Right lobe of liver (tissue), 6 donors: ENCODE measurements around the gene MRPL14. TPM values are rescaled to one million over a fixed set of nuclear protein-coding genes. Genes with fewer than 3 reads are reported as not detected.
A peak's percentile ranks its signal among the peaks of the same experiment; 100 is the strongest.

ENCODE experiments used
- ATAC-seq, 4 donors: fragments of 200-7000 bp; cut with Tn5 transposase; one replicate each; pipeline ENCODE4 v1.9.1; 2020; ENCODE audit warnings: mild to moderate bottlenecking in 4 of 4, moderate library complexity in 4 of 4
- DNase-seq, 3 donors: peaks; one replicate each; pipeline ENCODE4 v3.0.0-alpha.2; 2020
- H3K27ac ChIP-seq, 3 donors: fragments of 200-600 bp; one replicate each; pipeline ENCODE4 v1.8.0; 2022
- H3K27me3 ChIP-seq, 2 donors: fragments of 200-600 bp; one replicate each; pipeline ENCODE4 v1.8.0; 2022
- H3K36me3 ChIP-seq, 4 donors: fragments of 200-600 bp; sonication (generic) in 1 of 4; one replicate each; pipeline versions ENCODE4 v1.5.1 to v1.8.0; 2017 to 2022; ENCODE audit warnings: control low read depth in 1 of 4
- H3K4me1 ChIP-seq, 4 donors: fragments of 200-600 bp; sonication (generic) in 1 of 4; one replicate each; pipeline versions ENCODE4 v1.5.1 to v1.8.0; 2017 to 2022; ENCODE audit warnings: control low read depth in 1 of 4
- H3K4me3 ChIP-seq, 3 donors: fragments of 200-600 bp; one replicate each; pipeline ENCODE4 v1.8.0; 2022
- H3K9me3 ChIP-seq, 4 donors: fragments of 200-600 bp; sonication (generic) in 1 of 4; one replicate each; pipeline versions ENCODE4 v1.5.1 to v1.8.0; 2017 to 2022; ENCODE audit warnings: control low read depth in 1 of 4
- POLR2A ChIP-seq: fragments of 450-650 bp; IDR thresholded peaks from one replicate; pipeline ENCODE4 v1.6.1; 2017; ENCODE audit warnings: antibody characterized with exemption, mild to moderate bottlenecking
- WGBS: methylation state at CpG from one replicate; pipeline ENCODE4 v1.1.6; 2018; ENCODE audit warnings: low coverage, low lambda C conversion rate; ENCODE audit not compliant: insufficient coverage; ENCODE audit errors: missing lambda C conversion rate; 5-methylcytosine and 5-hydroxymethylcytosine counted together
- intact Hi-C, 2 donors: fragments of 100-400 bp; cut with DNase I; formaldehyde crosslinking; loops; one replicate each; pipeline versions ENCODE4 v1.11.2 to v1.14.1; 2022
- total RNA-seq, 6 experiments: library from RNA; depleted of rRNA in 2 of 6; stranded (reverse); fragments of >200 nt in 2 of 6; fragmentation: NEBNext Ultra II Directional in 3 of 6; extraction: Animal tissue kit (Norgen Biotek cat#: 25700) in 3 of 6; gene quantifications; one replicate each; pipeline versions ENCODE4 v1.1.0 to v1.2.4, GENCODE V29; 2016 to 2023
- TF ChIP-seq, protein P1 (sequence below), 4 donors: fragments of 200-600 bp in 3 of 4; fragments of 450-650 bp in 1 of 4; IDR thresholded peaks; one replicate each; pipeline versions ENCODE4 v1.5.1 to v1.8.0; 2016 to 2022; ENCODE audit warnings: antibody characterized with exemption in 4 of 4, mild to moderate bottlenecking in 2 of 4
- donor health status: DM: no; HTN: yes; CAD: no.
- donor health status: DM: no; HTN: no; CAD: no.
- donor health status: DM: no; HTN: no; CAD: no.
- donor health status: DM: no; HTN: yes; CAD: no.
- donor health status: DM: no; HTN: yes; CAD: no.

The MRPL14 gene
- total RNA-seq, 6 experiments from 2014 or later = 26.5 to 70.0 (median 35.4) TPM

DNA sequence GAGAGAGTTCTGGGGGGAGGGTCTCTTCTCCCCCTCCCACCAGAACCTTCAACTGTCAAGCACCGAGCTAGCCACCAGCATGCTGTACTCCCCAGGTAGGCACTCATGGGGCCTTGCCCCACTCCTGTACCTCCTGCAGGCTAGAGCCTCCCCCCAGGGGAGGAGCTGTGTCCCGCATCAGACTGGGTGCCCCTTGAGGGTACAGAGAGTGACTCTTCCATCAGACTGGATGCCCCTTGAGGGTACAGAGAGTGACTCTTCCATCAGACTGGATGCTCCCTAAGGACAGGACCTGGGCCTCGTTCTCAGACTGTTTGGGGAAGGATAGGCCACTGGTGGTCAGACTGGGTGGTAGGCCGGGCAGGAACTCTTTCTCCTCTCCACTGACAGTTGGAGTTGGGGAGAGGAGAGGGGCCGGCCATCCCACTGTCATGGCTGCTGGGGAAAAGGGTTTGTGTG, 31.5 kb upstream of the MRPL14 start, which contains the start of gene CAPN11:
Gene CAPN11, plus strand, starts transcription at position 51 of the 459 bp plus-strand sequence. Its CDS starts 29 bp downstream, at position 80.
- intact Hi-C loops = loop anchor here in 1 of 2 donors (10.0 kb wide), 1 partner anchor 54 kb away; no protein-coding TSS in a partner anchor
- no peak for ATAC-seq

DNA sequence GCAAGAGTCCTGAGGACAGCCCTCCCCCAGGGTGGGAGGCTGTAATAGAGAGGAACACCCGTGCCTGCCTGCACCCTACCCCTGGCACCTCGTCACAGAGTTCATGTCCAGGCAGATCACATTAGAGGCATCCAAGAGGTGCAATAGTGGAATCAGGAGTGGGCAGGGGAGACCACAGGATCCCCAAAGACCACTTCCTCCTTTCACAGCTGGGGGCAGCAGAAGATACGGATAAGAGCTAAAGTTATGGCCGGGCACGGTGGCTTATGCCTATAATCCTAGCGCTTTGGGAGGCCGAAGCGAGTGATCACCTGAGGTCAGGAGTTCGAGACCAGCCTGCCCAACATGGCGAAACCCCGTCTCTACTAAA, 29.9 kb upstream of the MRPL14 start:
- H3K27ac ChIP-seq = no peak overlapping the region
- ATAC-seq (peak in 2 of 4 donors; percentile 5 to 7), DNase-seq (no peak)
- whole genome bisulfite sequencing = 82% methylated on average over 9 of the region's 11 CpGs
- no peaks in the 10 kb centered on the region for H3K27me3 ChIP-seq
- intact Hi-C loops = loop anchor here in 1 of 2 donors (10.0 kb wide), 1 partner anchor 52 kb away; no protein-coding TSS in a partner anchor
- TF ChIP-seq, protein P1, sequence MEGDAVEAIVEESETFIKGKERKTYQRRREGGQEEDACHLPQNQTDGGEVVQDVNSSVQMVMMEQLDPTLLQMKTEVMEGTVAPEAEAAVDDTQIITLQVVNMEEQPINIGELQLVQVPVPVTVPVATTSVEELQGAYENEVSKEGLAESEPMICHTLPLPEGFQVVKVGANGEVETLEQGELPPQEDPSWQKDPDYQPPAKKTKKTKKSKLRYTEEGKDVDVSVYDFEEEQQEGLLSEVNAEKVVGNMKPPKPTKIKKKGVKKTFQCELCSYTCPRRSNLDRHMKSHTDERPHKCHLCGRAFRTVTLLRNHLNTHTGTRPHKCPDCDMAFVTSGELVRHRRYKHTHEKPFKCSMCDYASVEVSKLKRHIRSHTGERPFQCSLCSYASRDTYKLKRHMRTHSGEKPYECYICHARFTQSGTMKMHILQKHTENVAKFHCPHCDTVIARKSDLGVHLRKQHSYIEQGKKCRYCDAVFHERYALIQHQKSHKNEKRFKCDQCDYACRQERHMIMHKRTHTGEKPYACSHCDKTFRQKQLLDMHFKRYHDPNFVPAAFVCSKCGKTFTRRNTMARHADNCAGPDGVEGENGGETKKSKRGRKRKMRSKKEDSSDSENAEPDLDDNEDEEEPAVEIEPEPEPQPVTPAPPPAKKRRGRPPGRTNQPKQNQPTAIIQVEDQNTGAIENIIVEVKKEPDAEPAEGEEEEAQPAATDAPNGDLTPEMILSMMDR (IDR thresholded peaks at IDR 0.05) = no peak
- no peak for TF ChIP-seq POLR2A
- H3K9me3 ChIP-seq = no peaks in the 10 kb centered on the region
- H3K4me1 ChIP-seq = peaks cover 0 to 12% (median 0%) of the 10 kb centered on the region in 4 donors
- no peak overlapping the region for H3K4me3 ChIP-seq
- peaks cover 0 to 7% (median 2%) of the 10 kb centered on the region in 4 donors for H3K36me3 ChIP-seq

More for the DNA sequence above, 31.5 kb upstream of the MRPL14 start, which contains the start of gene CAPN11:
- Histone ChIP-seq H3K27ac (no peak within 1 kb of the TSS), H3K27me3 (no peaks in the 10 kb centered on the region), H3K36me3 (peaks cover 0 to under 1% (median 0%) of the 10 kb centered on the region in 4 donors), H3K4me1 (peaks cover 0 to 12% (median 0%) of the 10 kb centered on the region in 4 donors), H3K4me3 (no peak within 1 kb of the TSS), H3K9me3 (no peaks in the 10 kb centered on the region)
- no peak for DNase-seq
- WGBS = no CpG with 5 or more reads among the region's 5 CpGs
- TF ChIP-seq, protein P1 (IDR thresholded peaks at IDR 0.05) = no peak
- TF ChIP-seq POLR2A = no peak

DNA sequence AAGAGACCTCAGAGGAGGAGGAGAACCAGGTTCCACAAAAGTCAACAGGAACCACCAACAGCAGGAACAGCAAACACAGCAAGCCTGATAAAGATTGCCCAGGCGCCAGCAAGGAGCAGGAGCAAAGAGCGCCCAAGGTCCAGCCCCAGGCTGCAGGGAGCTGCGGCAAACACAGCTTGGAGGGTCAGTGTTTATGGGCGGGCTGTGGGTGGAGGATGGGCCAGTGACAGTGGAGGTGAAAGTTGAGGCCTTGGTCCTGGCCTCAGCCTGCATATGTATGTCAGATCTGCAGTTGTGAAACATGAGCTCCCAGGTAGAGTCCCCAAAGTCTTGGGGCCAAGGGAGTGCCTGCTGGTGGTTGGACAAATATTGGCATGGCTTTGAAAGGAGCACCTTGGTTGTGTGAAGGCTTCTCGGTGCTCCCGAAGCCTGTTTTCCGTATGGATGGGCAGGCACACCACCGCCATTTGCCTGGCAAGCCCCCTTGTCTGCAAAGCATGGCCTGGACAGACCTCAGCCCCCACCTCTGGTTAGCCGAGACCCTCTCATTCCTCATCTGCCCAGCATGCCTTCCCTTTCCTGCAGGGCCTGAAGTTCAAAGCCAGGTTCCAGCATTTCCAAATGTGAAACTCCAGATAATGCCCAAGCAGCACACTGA, 29.4 kb upstream of the MRPL14 start:
- 17% methylated on average over 1 of the region's 9 CpGs for WGBS
- H3K4me3 ChIP-seq = no peak overlapping the region
- no peaks in the 10 kb centered on the region for H3K27me3 ChIP-seq
- DNase-seq (no peak), ATAC-seq (peak; percentile 35 to 62 (median 39))
- peaks cover 0 to 7% (median 2%) of the 10 kb centered on the region in 4 donors for H3K36me3 ChIP-seq
- no peak for TF ChIP-seq POLR2A
- TF ChIP-seq, protein P1 (IDR thresholded peaks at IDR 0.05) = no peak
- no peak overlapping the region for H3K27ac ChIP-seq
- H3K4me1 ChIP-seq = peaks cover 0 to 12% (median 0%) of the 10 kb centered on the region in 4 donors
- intact Hi-C loops = loop anchor here in 1 of 2 donors (10.0 kb wide), 1 partner anchor 52 kb away; no protein-coding TSS in a partner anchor
- H3K9me3 ChIP-seq = no peaks in the 10 kb centered on the region

DNA sequence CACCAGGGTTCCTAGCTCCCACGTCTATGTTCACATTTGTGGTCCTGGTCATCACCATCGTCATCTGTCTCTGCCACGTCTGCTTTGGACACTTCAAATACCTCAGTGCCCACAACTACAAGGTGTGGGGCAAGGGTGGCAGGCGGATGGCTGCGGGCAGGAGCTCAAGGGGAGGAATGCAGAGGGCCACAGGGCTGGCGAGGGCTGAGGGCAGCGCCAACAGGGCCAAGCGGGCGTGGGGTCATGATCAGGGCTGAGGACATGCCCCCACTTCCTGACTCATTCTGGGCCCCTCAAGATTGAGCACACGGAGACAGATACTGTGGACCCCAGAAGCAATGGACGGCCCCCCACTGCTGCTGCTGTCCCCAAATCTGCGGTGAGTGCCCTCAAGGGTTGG, 26.8 kb upstream of the MRPL14 start:
- DNase-seq (no peak), ATAC-seq (no peak)
- TF ChIP-seq, protein P1 (IDR thresholded peaks at IDR 0.05) = no peak
- TF ChIP-seq POLR2A = no peak
- Histone ChIP-seq H3K27ac (no peak overlapping the region), H3K36me3 (peaks cover 0 to 16% (median 4%) of the 10 kb centered on the region in 4 donors), H3K27me3 (no peaks in the 10 kb centered on the region), H3K4me3 (no peak overlapping the region), H3K4me1 (peaks cover 0 to 12% (median 0%) of the 10 kb centered on the region in 4 donors), H3K9me3 (no peaks in the 10 kb centered on the region)
- 53% methylated on average over 3 of the region's 12 CpGs for WGBS
- intact Hi-C loops = loop anchor here (5.0 to 10.0 kb wide), 2 partner anchors 49 to 52 kb away; no protein-coding TSS in a partner anchor
